Measurements from ENCODE around the gene COMP.

- TF ChIP-seq CTCF (IDR thresholded peaks at IDR 0.05) (no peak), POLR2A (IDR thresholded peaks at IDR 0.05) (no peak)
Observed at GRCh38 chr19:18794029-18794313, 2.9 kb upstream of the COMP start.

All from Peyer's patch (tissue), 4 donors.